CD14-positive monocyte (primary cell): ENCODE results near the gene U2SURP. TPM values are rescaled to one million over a fixed set of nuclear protein-coding genes. Genes with fewer than 3 reads are reported as not detected.

Source experiments
- DNase-seq, 3 donors: peaks; one replicate each; pipeline ENCODE4 v3.0.0-alpha.2; 2011 to 2022
- H2AFZ ChIP-seq: 2 replicates; pipeline ENCODE4 v1.6.0; 2012; ENCODE audit warnings: mild to moderate bottlenecking, low read depth, low read length, inconsistent platforms; ENCODE audit not compliant: insufficient read depth, poor library complexity, severe bottlenecking
- H3K27ac ChIP-seq, 2 donors: 1 replicate in 1 of 2; 2 replicates in 1 of 2; pipeline ENCODE4 v1.5.1; 2012 to 2013; ENCODE audit warnings: low read length in 2 of 2, control low read depth in 1 of 2, inconsistent platforms in 1 of 2, low read depth in 1 of 2, mild to moderate bottlenecking in 1 of 2
- H3K27me3 ChIP-seq, 2 donors: one replicate each; pipeline versions ENCODE4 v1.6.0 to v1.6.1; 2011 to 2013; ENCODE audit warnings: low read length in 2 of 2; ENCODE audit not compliant: control insufficient read depth in 2 of 2, insufficient read depth in 2 of 2
- H3K36me3 ChIP-seq, 2 donors: replicated peaks in 1 of 2; 1 replicate in 1 of 2; 2 replicates in 1 of 2; pipeline versions ENCODE4 v1.5.1 to v1.6.1; 2012 to 2013; ENCODE audit warnings: low read length in 2 of 2, control low read depth in 1 of 2, inconsistent platforms in 1 of 2, mild to moderate bottlenecking in 1 of 2; ENCODE audit not compliant: insufficient read depth in 2 of 2, control insufficient read depth in 1 of 2
- H3K4me1 ChIP-seq, 2 donors: 1 replicate in 1 of 2; 2 replicates in 1 of 2; pipeline versions ENCODE4 v1.5.1 to v1.6.1; 2012 to 2013; ENCODE audit warnings: low read length in 2 of 2, control low read depth in 1 of 2, inconsistent platforms in 1 of 2, mild to moderate bottlenecking in 1 of 2, moderate library complexity in 1 of 2; ENCODE audit not compliant: insufficient read depth in 2 of 2, control insufficient read depth in 1 of 2
- H3K4me2 ChIP-seq: replicated peaks from 2 replicates; pipeline ENCODE3; 2012; ENCODE audit warnings: low read length, moderate library complexity, mild to moderate bottlenecking; ENCODE audit not compliant: poor library complexity, severe bottlenecking; ENCODE audit errors: extremely low read depth
- H3K4me3 ChIP-seq, 3 experiments: fragments of 200-600 bp in 1 of 3; sonication (generic) in 1 of 3; replicated peaks in 1 of 3; 1 replicate in 2 of 3; 2 replicates in 1 of 3; pipeline ENCODE4 v1.5.1; 2011 to 2013; ENCODE audit warnings: low read length in 3 of 3, mild to moderate bottlenecking in 3 of 3, control low read depth in 2 of 3, low read depth in 2 of 3, inconsistent platforms in 1 of 3, moderate library complexity in 1 of 3
- H3K79me2 ChIP-seq: 2 replicates; pipeline ENCODE4 v1.6.0; 2012; ENCODE audit warnings: mild to moderate bottlenecking, control low read depth, inconsistent platforms, low read length, moderate library complexity; ENCODE audit not compliant: insufficient read depth
- H3K9ac ChIP-seq: 2 replicates; pipeline ENCODE4 v1.6.0; 2017; ENCODE audit warnings: low read length, mild to moderate bottlenecking; ENCODE audit not compliant: insufficient read depth, poor library complexity, severe bottlenecking
- H3K9me3 ChIP-seq, 2 donors: replicated peaks in 1 of 2; 1 replicate in 1 of 2; 2 replicates in 1 of 2; pipeline versions ENCODE4 v1.5.1 to v1.6.1; 2012 to 2013; ENCODE audit warnings: low read length in 2 of 2, control low read depth in 1 of 2; ENCODE audit not compliant: control insufficient read depth in 1 of 2, insufficient read depth in 1 of 2
- H4K20me1 ChIP-seq: 2 replicates; pipeline ENCODE4 v1.6.0; 2012; ENCODE audit warnings: mild to moderate bottlenecking, low read length, control low read depth, moderate library complexity; ENCODE audit not compliant: insufficient read depth
- H3K27ac Mint-ChIP-seq, 7 donors: one replicate each; pipeline ENCODE4 v1.8.0; 2020; ENCODE audit warnings: mild to moderate bottlenecking in 7 of 7, mixed read lengths in 7 of 7, moderate library complexity in 6 of 7, inconsistent platforms in 2 of 7
- H3K27me3 Mint-ChIP-seq, 3 donors: one replicate each; pipeline ENCODE4 v1.8.0; 2021 to 2022; ENCODE audit warnings: low read depth in 3 of 3, mild to moderate bottlenecking in 3 of 3, mixed read lengths in 3 of 3, moderate library complexity in 3 of 3, inconsistent platforms in 1 of 3
- H3K36me3 Mint-ChIP-seq, 2 donors: one replicate each; pipeline ENCODE4 v1.8.0; 2020; ENCODE audit warnings: mixed read lengths in 2 of 2, inconsistent platforms in 1 of 2, mild to moderate bottlenecking in 1 of 2
- H3K4me1 Mint-ChIP-seq: one replicate; pipeline ENCODE4 v1.8.0; 2020; ENCODE audit warnings: mild to moderate bottlenecking, mixed read lengths
- H3K4me3 Mint-ChIP-seq, 2 donors: one replicate each; pipeline ENCODE4 v1.8.0; 2020; ENCODE audit warnings: mild to moderate bottlenecking in 2 of 2, mixed read lengths in 2 of 2, moderate library complexity in 1 of 2
- H3K9me3 Mint-ChIP-seq, 7 donors: one replicate each; pipeline ENCODE4 v1.8.0; 2020 to 2022; ENCODE audit warnings: mixed read lengths in 7 of 7, mild to moderate bottlenecking in 6 of 7, moderate library complexity in 6 of 7, inconsistent platforms in 2 of 7
- WGBS: methylation state at CpG from one replicate; pipeline ENCODE4 v1.1.5; 2013; ENCODE audit warnings: missing lambda C conversion rate; ENCODE audit not compliant: insufficient coverage; 5-methylcytosine and 5-hydroxymethylcytosine counted together
- intact Hi-C, 2 donors: fragments of 100-400 bp; cut with micrococcal nuclease; formaldehyde crosslinking; loops; one replicate each; pipeline versions ENCODE4 v1.15.0 to v1.15.1; 2023
- polyA plus RNA-seq, 3 donors: library from polyadenylated mRNA; depleted of rRNA in 1 of 3; unstranded in 2 of 3; stranded (reverse) in 1 of 3; fragments of 300-500 nt in 2 of 3; fragments of >200 nt in 1 of 3; fragmentation: Illumina TruSeq in 2 of 3; gene quantifications; 1 replicate in 2 of 3; 2 replicates in 1 of 3; pipeline ENCODE4 v1.2.3, GENCODE V29; 2012 to 2021
- TF ChIP-seq, protein P1 (sequence below): fragments of 200-600 bp; IDR thresholded peaks from one replicate; pipeline ENCODE4 v1.8.0; 2022; ENCODE audit warnings: antibody characterized with exemption, mild to moderate bottlenecking

U2SURP gene
- polyA plus RNA-seq, 3 donors: 21.1 to 70.4 (median 51.4) TPM

DNA sequence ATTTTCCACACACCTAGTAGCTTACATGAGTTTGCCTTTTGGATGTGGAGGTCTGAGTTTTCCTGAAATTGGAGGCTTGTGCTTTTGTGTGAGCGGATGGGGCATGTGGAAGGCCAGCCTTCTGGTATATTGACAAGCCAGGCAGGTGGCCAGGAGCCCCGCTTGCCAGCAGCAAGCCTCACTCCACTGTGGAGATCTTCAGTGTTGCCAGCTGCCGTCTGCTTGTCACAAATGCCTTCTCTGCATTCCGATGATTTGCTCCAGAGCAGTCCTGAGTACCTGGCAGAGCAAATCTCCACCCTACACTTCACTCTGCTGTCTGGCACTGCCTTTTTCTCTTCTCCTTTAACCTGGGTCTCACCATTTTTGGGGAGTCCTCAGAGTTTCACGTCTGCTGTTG lies 89.1 kb downstream of the U2SURP start:
- Mint-ChIP-seq H3K36me3 (no peaks in the 10 kb centered on the region), H3K27ac (peak overlapping the region in 1 of 7 donors; percentile 5), H3K9me3 (peaks cover 0 to 10% (median 1%) of the 10 kb centered on the region in 7 donors), H3K27me3 (peaks cover 0 to 2% (median 1%) of the 10 kb centered on the region in 3 donors), H3K4me3 (no peak overlapping the region), H3K4me1 (no peaks in the 10 kb centered on the region)
- Histone ChIP-seq H3K4me3 (no peak overlapping the region), H3K9me3 (peaks cover 0 to 6% of the 10 kb centered on the region in 2 donors), H3K27me3 (no peaks in the 10 kb centered on the region), H4K20me1 (no peaks in the 10 kb centered on the region), H3K27ac (no peak overlapping the region), H3K9ac (no peak overlapping the region), H3K4me2 (no peak overlapping the region), H3K4me1 (peaks cover 0 to under 1% of the 10 kb centered on the region in 2 donors), H2AFZ (peak overlapping the region; percentile 27), H3K79me2 (no peaks in the 10 kb centered on the region), H3K36me3 (no peaks in the 10 kb centered on the region)
- WGBS: 67% methylated on average over 3 of the region's 5 CpGs
- intact Hi-C loops: no loop called here
- DNase-seq: no peak
- TF ChIP-seq, protein P1, sequence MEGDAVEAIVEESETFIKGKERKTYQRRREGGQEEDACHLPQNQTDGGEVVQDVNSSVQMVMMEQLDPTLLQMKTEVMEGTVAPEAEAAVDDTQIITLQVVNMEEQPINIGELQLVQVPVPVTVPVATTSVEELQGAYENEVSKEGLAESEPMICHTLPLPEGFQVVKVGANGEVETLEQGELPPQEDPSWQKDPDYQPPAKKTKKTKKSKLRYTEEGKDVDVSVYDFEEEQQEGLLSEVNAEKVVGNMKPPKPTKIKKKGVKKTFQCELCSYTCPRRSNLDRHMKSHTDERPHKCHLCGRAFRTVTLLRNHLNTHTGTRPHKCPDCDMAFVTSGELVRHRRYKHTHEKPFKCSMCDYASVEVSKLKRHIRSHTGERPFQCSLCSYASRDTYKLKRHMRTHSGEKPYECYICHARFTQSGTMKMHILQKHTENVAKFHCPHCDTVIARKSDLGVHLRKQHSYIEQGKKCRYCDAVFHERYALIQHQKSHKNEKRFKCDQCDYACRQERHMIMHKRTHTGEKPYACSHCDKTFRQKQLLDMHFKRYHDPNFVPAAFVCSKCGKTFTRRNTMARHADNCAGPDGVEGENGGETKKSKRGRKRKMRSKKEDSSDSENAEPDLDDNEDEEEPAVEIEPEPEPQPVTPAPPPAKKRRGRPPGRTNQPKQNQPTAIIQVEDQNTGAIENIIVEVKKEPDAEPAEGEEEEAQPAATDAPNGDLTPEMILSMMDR: no peak

DNA sequence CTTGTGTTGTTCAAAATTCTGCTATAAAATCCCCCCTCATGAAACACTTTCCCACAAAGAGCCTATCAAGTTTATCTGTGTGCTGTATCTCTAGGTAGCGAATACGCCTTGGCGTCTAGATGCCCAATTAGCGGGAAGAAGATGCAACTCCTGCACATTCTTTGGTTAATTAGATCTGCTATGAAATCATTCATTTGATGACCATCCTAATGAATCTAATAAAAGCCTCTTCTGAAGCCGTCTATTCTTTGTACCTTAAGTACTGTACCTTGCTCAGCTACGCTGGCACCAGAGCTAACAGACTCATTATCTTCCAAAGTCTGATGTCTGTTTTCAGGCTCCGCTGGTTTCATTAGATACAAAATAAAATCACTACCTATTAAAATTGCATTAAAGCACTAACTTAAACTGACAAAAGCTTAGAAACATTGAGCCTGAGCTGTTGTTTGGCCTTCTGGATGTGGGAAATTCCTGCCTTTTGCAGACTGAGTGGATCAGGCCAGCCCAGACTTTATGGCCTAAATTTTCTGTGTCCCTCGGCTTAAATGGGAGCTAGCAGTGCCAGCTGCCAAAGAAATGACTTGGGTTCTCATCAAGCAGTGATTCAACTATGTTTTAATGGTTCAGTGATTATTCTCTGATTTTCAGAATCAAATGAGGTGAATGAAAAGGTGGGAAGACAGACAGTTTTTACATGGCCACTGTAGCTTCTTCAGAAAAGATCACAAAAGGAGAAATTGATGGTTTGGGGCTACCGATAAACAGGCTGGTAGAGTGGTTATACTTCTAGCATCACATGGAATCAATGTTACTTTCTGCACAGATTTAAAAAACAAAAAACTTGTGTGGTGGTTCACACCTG lies 89.8 kb downstream of the U2SURP start:
- Mint-ChIP-seq H3K36me3 (no peaks in the 10 kb centered on the region), H3K27ac (no peak overlapping the region), H3K9me3 (peaks cover 2 to 17% (median 5%) of the 10 kb centered on the region in 7 donors), H3K4me1 (no peaks in the 10 kb centered on the region), H3K27me3 (peaks cover 0 to 2% (median 1%) of the 10 kb centered on the region in 3 donors), H3K4me3 (no peak overlapping the region)
- intact Hi-C loops: no loop called here
- Histone ChIP-seq H4K20me1 (no peaks in the 10 kb centered on the region), H2AFZ (peak overlapping the region; percentile 27), H3K27me3 (no peaks in the 10 kb centered on the region), H3K79me2 (no peaks in the 10 kb centered on the region), H3K4me2 (no peak overlapping the region), H3K9ac (no peak overlapping the region), H3K36me3 (no peaks in the 10 kb centered on the region), H3K27ac (no peak overlapping the region), H3K9me3 (peaks cover 0 to 13% of the 10 kb centered on the region in 2 donors), H3K4me1 (no peaks in the 10 kb centered on the region), H3K4me3 (no peak overlapping the region)
- WGBS: 100% methylated on average over 4 of the region's 9 CpGs
- DNase-seq: no peak
- TF ChIP-seq, protein P1: no peak
